Osteocyte (in vitro differentiated cells): ENCODE measurements around the gene SSC5D. TPM values are rescaled to one million over a fixed set of nuclear protein-coding genes. Genes with fewer than 3 reads are reported as not detected.
A peak's percentile ranks its signal among the peaks of the same experiment; 100 is the strongest.

Experiments used
- DNase-seq: peaks from one replicate; pipeline ENCODE4 v3.0.0; 2021; ENCODE audit warnings: mixed read lengths; ENCODE audit not compliant: unreplicated experiment; ENCODE audit errors: extremely low spot score
- H3K27ac Mint-ChIP-seq: one replicate; pipeline ENCODE4 v1.8.0; 2021; ENCODE audit warnings: mild to moderate bottlenecking, mixed read lengths; ENCODE audit not compliant: unreplicated experiment
- H3K27me3 Mint-ChIP-seq: one replicate; pipeline ENCODE4 v1.8.0; 2021; ENCODE audit warnings: mixed read lengths; ENCODE audit not compliant: unreplicated experiment
- H3K36me3 Mint-ChIP-seq: one replicate; pipeline ENCODE4 v1.8.0; 2021; ENCODE audit warnings: mixed read lengths; ENCODE audit not compliant: unreplicated experiment
- H3K4me1 Mint-ChIP-seq: one replicate; pipeline ENCODE4 v1.8.0; 2021; ENCODE audit warnings: mixed read lengths; ENCODE audit not compliant: unreplicated experiment
- H3K4me3 Mint-ChIP-seq: one replicate; pipeline ENCODE4 v1.8.0; 2021; ENCODE audit warnings: mild to moderate bottlenecking, moderate library complexity, mixed read lengths; ENCODE audit not compliant: unreplicated experiment
- H3K9me3 Mint-ChIP-seq: one replicate; pipeline ENCODE4 v1.8.0; 2021; ENCODE audit warnings: mixed read lengths; ENCODE audit not compliant: unreplicated experiment
- total RNA-seq: library from RNA; stranded (reverse); gene quantifications from 2 replicates; pipeline ENCODE4 v1.2.1, GENCODE V29; 2021
- TF ChIP-seq, protein P1 (sequence below): fragments of 200-600 bp; sonication (generic); IDR thresholded peaks from 2 replicates; pipeline ENCODE4 v1.5.0; 2021; ENCODE audit warnings: antibody characterized with exemption, mild to moderate bottlenecking, moderate library complexity

Gene SSC5D
- total RNA-seq, 1 donor from 2014 or later, result 21.5 TPM

DNA sequence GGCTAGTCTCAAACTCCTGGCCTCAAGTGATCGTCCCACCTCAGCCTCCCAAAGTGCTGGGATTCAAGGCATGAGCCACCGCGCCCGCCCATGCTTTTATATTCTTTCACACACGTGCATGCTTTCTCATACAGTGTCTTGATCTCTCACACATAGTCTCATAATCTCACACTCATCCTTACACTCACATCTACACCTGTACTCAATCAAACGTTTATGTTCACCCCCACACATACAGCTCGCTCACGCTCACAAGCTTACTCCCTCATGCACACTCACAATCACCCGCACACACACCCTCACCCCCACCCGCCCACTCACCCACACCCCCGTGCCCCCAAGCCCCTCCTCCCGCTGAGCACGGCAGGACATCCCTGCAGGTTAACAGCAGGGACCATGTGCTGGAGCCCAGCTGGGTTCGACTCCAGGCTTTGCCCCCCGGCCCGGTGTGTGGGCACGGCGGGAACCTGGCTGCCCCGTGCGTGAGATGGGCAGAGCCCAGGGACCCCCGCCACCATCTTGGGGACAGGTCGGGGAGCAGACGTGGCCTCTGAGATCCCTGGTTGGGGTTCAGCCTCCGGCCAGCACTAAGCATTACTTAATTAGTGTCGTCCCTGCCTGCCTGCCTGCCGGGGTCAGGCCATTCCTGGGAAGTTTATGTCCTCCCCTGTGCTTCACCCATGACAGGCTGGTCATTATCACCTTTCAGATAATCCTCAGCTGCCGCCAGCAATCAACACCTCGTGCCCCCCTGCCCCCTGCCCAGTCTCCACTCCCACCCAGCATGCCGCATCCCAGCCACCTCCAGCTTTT is 37.3 kb downstream of the SSC5D start:
- Mint-ChIP-seq H3K27ac (no peak overlapping the region), H3K36me3 (no peaks in the 10 kb centered on the region), H3K27me3 (no peaks in the 10 kb centered on the region), H3K9me3 (no peaks in the 10 kb centered on the region), H3K4me1 (peaks cover 7% of the 10 kb centered on the region), H3K4me3 (no peak overlapping the region)
- TF ChIP-seq, protein P1, sequence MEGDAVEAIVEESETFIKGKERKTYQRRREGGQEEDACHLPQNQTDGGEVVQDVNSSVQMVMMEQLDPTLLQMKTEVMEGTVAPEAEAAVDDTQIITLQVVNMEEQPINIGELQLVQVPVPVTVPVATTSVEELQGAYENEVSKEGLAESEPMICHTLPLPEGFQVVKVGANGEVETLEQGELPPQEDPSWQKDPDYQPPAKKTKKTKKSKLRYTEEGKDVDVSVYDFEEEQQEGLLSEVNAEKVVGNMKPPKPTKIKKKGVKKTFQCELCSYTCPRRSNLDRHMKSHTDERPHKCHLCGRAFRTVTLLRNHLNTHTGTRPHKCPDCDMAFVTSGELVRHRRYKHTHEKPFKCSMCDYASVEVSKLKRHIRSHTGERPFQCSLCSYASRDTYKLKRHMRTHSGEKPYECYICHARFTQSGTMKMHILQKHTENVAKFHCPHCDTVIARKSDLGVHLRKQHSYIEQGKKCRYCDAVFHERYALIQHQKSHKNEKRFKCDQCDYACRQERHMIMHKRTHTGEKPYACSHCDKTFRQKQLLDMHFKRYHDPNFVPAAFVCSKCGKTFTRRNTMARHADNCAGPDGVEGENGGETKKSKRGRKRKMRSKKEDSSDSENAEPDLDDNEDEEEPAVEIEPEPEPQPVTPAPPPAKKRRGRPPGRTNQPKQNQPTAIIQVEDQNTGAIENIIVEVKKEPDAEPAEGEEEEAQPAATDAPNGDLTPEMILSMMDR, result no peak
- no peak for DNase-seq

DNA sequence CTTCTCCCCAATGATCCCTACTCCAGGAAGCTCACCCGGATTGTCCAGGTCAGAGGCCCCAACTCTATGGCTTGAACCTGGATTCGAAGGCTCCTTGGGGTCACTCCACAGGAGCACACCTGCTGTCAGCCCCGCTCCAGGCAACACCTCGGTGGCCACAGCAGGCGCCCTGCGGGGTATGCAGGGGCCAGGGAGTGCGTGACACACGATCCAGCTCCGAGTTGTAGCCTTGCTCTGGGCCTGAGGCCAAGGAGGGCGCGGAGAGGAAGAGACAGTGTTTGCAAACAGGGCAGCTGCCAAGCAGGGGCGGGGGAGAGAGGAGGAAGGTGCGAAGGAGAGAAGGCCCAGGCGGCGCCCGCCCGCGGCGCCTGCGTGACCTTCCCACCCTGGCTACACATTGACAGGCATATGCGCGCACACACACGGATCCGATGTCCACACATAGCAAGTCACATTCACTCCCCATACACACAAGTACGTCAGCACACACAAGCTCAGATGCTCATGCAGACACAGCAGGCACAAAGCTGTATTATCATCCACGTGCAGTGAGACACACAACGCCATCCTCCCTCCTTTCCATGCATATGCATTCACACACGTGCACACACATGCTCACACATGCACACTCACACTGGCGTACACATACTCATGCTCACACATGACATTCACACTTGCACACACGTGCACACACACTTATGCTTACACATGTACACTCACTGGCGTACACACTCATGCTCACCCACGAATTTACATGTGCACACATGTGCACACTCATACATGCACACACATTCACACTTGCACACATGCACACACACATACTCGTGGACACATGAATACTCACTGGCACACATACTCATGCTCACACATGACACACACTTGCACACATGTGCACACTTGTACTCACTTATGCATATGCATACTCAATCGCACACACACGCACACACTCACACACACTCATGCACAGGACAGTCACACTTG is 38.3 kb downstream of the SSC5D start:
- no peaks in the 10 kb centered on the region for H3K9me3 Mint-ChIP-seq
- TF ChIP-seq, protein P1, result no peak
- no peak overlapping the region for H3K4me3 Mint-ChIP-seq
- no peak overlapping the region for H3K27ac Mint-ChIP-seq
- H3K4me1 Mint-ChIP-seq, result peaks cover 5% of the 10 kb centered on the region
- no peaks in the 10 kb centered on the region for H3K36me3 Mint-ChIP-seq
- no peak for DNase-seq
- no peaks in the 10 kb centered on the region for H3K27me3 Mint-ChIP-seq

- Mint-ChIP-seq H3K4me3 (no peak overlapping the region), H3K27me3 (no peaks in the 10 kb centered on the region), H3K27ac (no peak overlapping the region), H3K4me1 (peaks cover 2% of the 10 kb centered on the region), H3K36me3 (no peaks in the 10 kb centered on the region), H3K9me3 (no peaks in the 10 kb centered on the region)
- TF ChIP-seq, protein P1, result no peak
- DNase-seq, result no peak
Observed at GRCh38 chr19:55527197-55528029, 39.2 kb downstream of the SSC5D start.

GRCh38 chr19:55528030-55528803 is 40.0 kb downstream of the SSC5D start:
- Mint-ChIP-seq H3K36me3 (no peaks in the 10 kb centered on the region), H3K9me3 (no peaks in the 10 kb centered on the region), H3K27me3 (no peaks in the 10 kb centered on the region), H3K4me3 (no peak overlapping the region), H3K4me1 (peaks cover 2% of the 10 kb centered on the region), H3K27ac (no peak overlapping the region)
- DNase-seq, result no peak
- TF ChIP-seq, protein P1, result peak; percentile 39
